GM12878 (cell line): ENCODE measurements around the gene CD63. TPM values are rescaled to one million over a fixed set of nuclear protein-coding genes. Genes with fewer than 3 reads are reported as not detected.

Experiments used
- DPF2 ChIP-seq: fragments of 450-650 bp; IDR thresholded peaks from 2 replicates; pipeline ENCODE4 v1.6.1; 2017; ENCODE audit warnings: mild to moderate bottlenecking
- EGR1 ChIP-seq, 2 experiments: IDR thresholded peaks; 1 replicate in 1 of 2; 2 replicates in 1 of 2; pipeline ENCODE4 v1.6.1; 2011 to 2012; ENCODE audit warnings: low read depth in 2 of 2, low read length in 2 of 2, borderline replicate concordance in 1 of 2, mild to moderate bottlenecking in 1 of 2, moderate library complexity in 1 of 2
- GATAD2B ChIP-seq: fragments of 450-650 bp; conservative IDR thresholded peaks from 2 replicates; pipeline ENCODE4 v1.6.1; 2017; ENCODE audit warnings: low read depth, mild to moderate bottlenecking, moderate library complexity
- HDGF ChIP-seq: fragments of 450-650 bp; IDR thresholded peaks from 2 replicates; pipeline ENCODE4 v1.6.1; 2016; ENCODE audit warnings: antibody characterized with exemption
- KLF5 ChIP-seq: fragments of 450-650 bp; IDR thresholded peaks from 2 replicates; pipeline ENCODE4 v1.6.1; 2014; ENCODE audit warnings: mild to moderate bottlenecking; ENCODE audit not compliant: partially characterized antibody
- LARP7 ChIP-seq: fragments of 450-650 bp; IDR thresholded peaks from 2 replicates; pipeline ENCODE4 v1.6.1; 2017; ENCODE audit warnings: mild to moderate bottlenecking
- MEF2B ChIP-seq: fragments of 450-650 bp; IDR thresholded peaks from 2 replicates; pipeline ENCODE4 v1.6.1; 2018; ENCODE audit warnings: mild to moderate bottlenecking, moderate library complexity; ENCODE audit not compliant: partially characterized antibody, poor library complexity, severe bottlenecking
- NBN ChIP-seq: fragments of 450-650 bp; IDR thresholded peaks from 2 replicates; pipeline ENCODE4 v1.6.1; 2016
- NFIC ChIP-seq: IDR thresholded peaks from 2 replicates; pipeline ENCODE4 v1.6.1; 2012; ENCODE audit warnings: low read depth, mild to moderate bottlenecking, inconsistent platforms, low read length, moderate library complexity
- PKNOX1 ChIP-seq: fragments of 450-650 bp; IDR thresholded peaks from 2 replicates; pipeline ENCODE4 v1.6.1; 2016; ENCODE audit warnings: mild to moderate bottlenecking
- RELA ChIP-seq: fragments of 450-650 bp; IDR thresholded peaks from 2 replicates; pipeline ENCODE4 v1.8.0; 2014; ENCODE audit warnings: borderline replicate concordance; ENCODE audit not compliant: partially characterized antibody
- SIN3A ChIP-seq: IDR thresholded peaks from 2 replicates; pipeline ENCODE4 v1.6.1; 2012; ENCODE audit warnings: low read depth, low read length, improper control_type of control experiment
- SIX5 ChIP-seq: IDR thresholded peaks from 2 replicates; pipeline ENCODE4 v1.6.1; 2011; ENCODE audit warnings: mild to moderate bottlenecking, low read depth, low read length, moderate library complexity; ENCODE audit not compliant: severe bottlenecking
- SREBF1 ChIP-seq: IDR thresholded peaks from 2 replicates; pipeline ENCODE4 v1.6.1; 2012; ENCODE audit warnings: mild to moderate bottlenecking, low read length
- TAF1 ChIP-seq: IDR thresholded peaks from 2 replicates; pipeline ENCODE4 v1.6.1; 2011; ENCODE audit warnings: mild to moderate bottlenecking, low read depth, low read length, borderline replicate concordance
- YY1 ChIP-seq: IDR thresholded peaks from 2 replicates; pipeline ENCODE4 v1.6.1; 2011; ENCODE audit warnings: low read depth, mild to moderate bottlenecking, low read length
- ZNF384 ChIP-seq: IDR thresholded peaks from 2 replicates; pipeline ENCODE4 v1.6.1; 2012; ENCODE audit warnings: low read depth, mild to moderate bottlenecking, low read length, improper control_type of control experiment, borderline replicate concordance
- ZNF687 ChIP-seq: fragments of 450-650 bp; IDR thresholded peaks from 2 replicates; pipeline ENCODE4 v1.6.1; 2017; ENCODE audit warnings: mild to moderate bottlenecking, moderate library complexity
- polyA plus RNA-seq, 11 experiments: library from polyadenylated mRNA; depleted of rRNA in 4 of 11; unstranded in 6 of 11; stranded (reverse) in 5 of 11; fragments of >200 nt; fragmentation: Nextera tagmentation in 4 of 11; fragmentation: Illumina TruSeq in 1 of 11; extraction: Ambion mirVana in 4 of 11; extraction: Trizol in 1 of 11; gene quantifications; 1 replicate in 1 of 11; 2 replicates in 10 of 11; pipeline versions ENCODE4 v1.2.1 to v1.2.3, GENCODE V29; 2011 to 2016; ENCODE audit warnings: inconsistent platforms in 2 of 11, missing spikeins in 2 of 11, low read depth in 1 of 11
- total RNA-seq, 4 experiments: library from RNA; depleted of rRNA in 3 of 4; stranded (reverse); fragments of >200 nt in 3 of 4; fragmentation: Illumina TruSeq in 1 of 4; extraction: Trizol in 1 of 4; gene quantifications; 2 replicates each; pipeline versions ENCODE4 v1.2.1 to v1.2.3, GENCODE V29; 2013 to 2021
- TF ChIP-seq, protein P1 (sequence below): fragments of 450-650 bp; IDR thresholded peaks from 2 replicates; pipeline ENCODE4 v1.6.1; 2016; ENCODE audit warnings: mild to moderate bottlenecking, moderate library complexity, borderline replicate concordance

CD63 gene
- total and polyA plus RNA-seq, 10 of the 15 experiments (the other 5 are each of a cell fraction or from before 2014, with no cell fraction given): 147 to 220 (median 183) TPM

- no peak for TF ChIP-seq ZNF384
- TF ChIP-seq SIX5: no peak
- no peak; the same call in 1 of the 2 replicates for TF ChIP-seq YY1
- TF ChIP-seq TAF1: peak; percentile 48; the same call in 1 of the 2 replicates
- TF ChIP-seq SREBF1: no peak
- TF ChIP-seq PKNOX1: peak; percentile 97
- TF ChIP-seq ZNF687: peak; percentile 71; the same call in 1 of the 2 replicates
- TF ChIP-seq, protein P1, sequence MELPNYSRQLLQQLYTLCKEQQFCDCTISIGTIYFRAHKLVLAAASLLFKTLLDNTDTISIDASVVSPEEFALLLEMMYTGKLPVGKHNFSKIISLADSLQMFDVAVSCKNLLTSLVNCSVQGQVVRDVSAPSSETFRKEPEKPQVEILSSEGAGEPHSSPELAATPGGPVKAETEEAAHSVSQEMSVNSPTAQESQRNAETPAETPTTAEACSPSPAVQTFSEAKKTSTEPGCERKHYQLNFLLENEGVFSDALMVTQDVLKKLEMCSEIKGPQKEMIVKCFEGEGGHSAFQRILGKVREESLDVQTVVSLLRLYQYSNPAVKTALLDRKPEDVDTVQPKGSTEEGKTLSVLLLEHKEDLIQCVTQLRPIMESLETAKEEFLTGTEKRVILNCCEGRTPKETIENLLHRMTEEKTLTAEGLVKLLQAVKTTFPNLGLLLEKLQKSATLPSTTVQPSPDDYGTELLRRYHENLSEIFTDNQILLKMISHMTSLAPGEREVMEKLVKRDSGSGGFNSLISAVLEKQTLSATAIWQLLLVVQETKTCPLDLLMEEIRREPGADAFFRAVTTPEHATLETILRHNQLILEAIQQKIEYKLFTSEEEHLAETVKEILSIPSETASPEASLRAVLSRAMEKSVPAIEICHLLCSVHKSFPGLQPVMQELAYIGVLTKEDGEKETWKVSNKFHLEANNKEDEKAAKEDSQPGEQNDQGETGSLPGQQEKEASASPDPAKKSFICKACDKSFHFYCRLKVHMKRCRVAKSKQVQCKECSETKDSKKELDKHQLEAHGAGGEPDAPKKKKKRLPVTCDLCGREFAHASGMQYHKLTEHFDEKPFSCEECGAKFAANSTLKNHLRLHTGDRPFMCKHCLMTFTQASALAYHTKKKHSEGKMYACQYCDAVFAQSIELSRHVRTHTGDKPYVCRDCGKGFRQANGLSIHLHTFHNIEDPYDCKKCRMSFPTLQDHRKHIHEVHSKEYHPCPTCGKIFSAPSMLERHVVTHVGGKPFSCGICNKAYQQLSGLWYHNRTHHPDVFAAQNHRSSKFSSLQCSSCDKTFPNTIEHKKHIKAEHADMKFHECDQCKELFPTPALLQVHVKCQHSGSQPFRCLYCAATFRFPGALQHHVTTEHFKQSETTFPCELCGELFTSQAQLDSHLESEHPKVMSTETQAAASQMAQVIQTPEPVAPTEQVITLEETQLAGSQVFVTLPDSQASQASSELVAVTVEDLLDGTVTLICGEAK: no peak
- peak; percentile 65 for TF ChIP-seq MEF2B
- TF ChIP-seq KLF5: peak; percentile 24
- TF ChIP-seq NFIC: no peak
- peak; percentile 93 for TF ChIP-seq SIN3A
- TF ChIP-seq LARP7: no peak; the same call in none of the 2 replicates
- TF ChIP-seq EGR1 (IDR thresholded peaks at IDR 0.05; ENCODE audit: borderline replicate concordance in 1 of 2, low read depth in 2 of 2, low read length in 2 of 2): peak in 1 of 2 experiments; percentile 98; a peak in 2 of 3 replicates
- peak; percentile 37 for TF ChIP-seq NBN
- no peak for TF ChIP-seq HDGF
- peak; percentile 82 for TF ChIP-seq DPF2
- TF ChIP-seq RELA: peak; percentile 15
- peak; percentile 99 for TF ChIP-seq GATAD2B
Measured at GRCh38 chr12:55728939-55729818, at the start of gene CD63 (continued).
